ENCODE measurements around the gene CLEC14A. TPM values are rescaled to one million over a fixed set of nuclear protein-coding genes. Genes with fewer than 3 reads are reported as not detected.

CLEC14A gene
- total RNA-seq, 2 experiments from 2014 or later: not detected

- no peaks in the 10 kb centered on the region for H3K27me3 Mint-ChIP-seq (ENCODE audit: low read depth)
- POLR2A ChIA-PET: no interaction called here
- H3K9me3 Mint-ChIP-seq (ENCODE audit: insufficient read depth): no peaks in the 10 kb centered on the region
- DNase-seq (no peak), ATAC-seq (no peak)
- no peaks in the 10 kb centered on the region for H3K4me1 Mint-ChIP-seq (ENCODE audit: low read depth)
- H3K27ac Mint-ChIP-seq: no peak overlapping the region
- CTCF ChIA-PET: no interaction called here
- H3K36me3 Mint-ChIP-seq (ENCODE audit: low read depth): no peaks in the 10 kb centered on the region
- H3K4me3 Mint-ChIP-seq: no peak overlapping the region
These were observed 22.1 kb upstream of the CLEC14A start for GRCh38 chr14:38278035-38278434.

DNA sequence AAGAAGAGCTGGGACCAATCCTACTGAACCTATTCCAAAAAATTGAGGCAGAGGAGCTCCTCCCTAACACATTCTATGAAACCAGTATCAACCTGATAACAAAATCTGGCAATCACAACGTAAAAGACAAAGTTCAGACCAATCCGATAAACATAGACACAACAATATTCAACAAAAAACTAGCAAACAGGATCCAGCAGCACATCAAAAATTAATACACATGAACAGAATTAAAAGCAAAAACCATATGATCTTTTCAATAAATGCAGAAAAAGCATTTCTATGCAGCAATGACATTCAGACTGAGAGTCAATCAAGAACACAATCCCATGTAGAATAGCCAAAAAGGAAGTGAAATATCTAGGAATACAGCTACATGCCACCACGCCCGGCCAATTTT lies 7.0 kb upstream of the CLEC14A start:
- ChIA-PET CTCF (no interaction called here), POLR2A (no interaction called here)
- no peaks in the 10 kb centered on the region for H3K4me1 Mint-ChIP-seq (ENCODE audit: low read depth)
- no peak overlapping the region for H3K4me3 Mint-ChIP-seq
- H3K27ac Mint-ChIP-seq: no peak overlapping the region
- H3K9me3 Mint-ChIP-seq (ENCODE audit: insufficient read depth): no peaks in the 10 kb centered on the region
- DNase-seq: no peak
- no peaks in the 10 kb centered on the region for H3K36me3 Mint-ChIP-seq (ENCODE audit: low read depth)
- ATAC-seq: no peak
- H3K27me3 Mint-ChIP-seq (ENCODE audit: low read depth): peaks cover 14% of the 10 kb centered on the region

DNA sequence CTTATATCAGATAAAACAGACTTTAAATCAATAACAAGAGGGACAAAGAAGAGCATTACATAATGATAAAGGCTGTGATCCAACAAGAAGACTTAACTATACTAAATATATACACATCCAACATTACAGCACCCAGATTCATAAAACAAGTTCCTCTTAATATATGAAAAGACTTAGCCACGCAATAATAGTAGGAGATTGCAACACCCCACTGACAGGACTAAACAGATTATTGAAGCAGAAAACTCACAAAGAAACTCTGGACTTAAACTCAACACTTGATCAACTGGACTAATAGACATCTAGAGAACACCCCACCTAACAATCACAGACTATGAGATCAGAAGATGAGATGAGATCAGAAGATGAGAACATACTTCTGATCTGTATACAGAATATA lies 5.7 kb upstream of the CLEC14A start:
- Mint-ChIP-seq H3K4me1 (ENCODE audit: low read depth) (peaks cover under 1% of the 10 kb centered on the region), H3K36me3 (ENCODE audit: low read depth) (no peaks in the 10 kb centered on the region), H3K9me3 (ENCODE audit: insufficient read depth) (no peaks in the 10 kb centered on the region), H3K27ac (no peak overlapping the region), H3K4me3 (no peak overlapping the region), H3K27me3 (ENCODE audit: low read depth) (peaks cover 21% of the 10 kb centered on the region)
- DNase-seq (no peak), ATAC-seq (no peak)
- POLR2A ChIA-PET: no interaction called here
- CTCF ChIA-PET: no interaction called here

DNA sequence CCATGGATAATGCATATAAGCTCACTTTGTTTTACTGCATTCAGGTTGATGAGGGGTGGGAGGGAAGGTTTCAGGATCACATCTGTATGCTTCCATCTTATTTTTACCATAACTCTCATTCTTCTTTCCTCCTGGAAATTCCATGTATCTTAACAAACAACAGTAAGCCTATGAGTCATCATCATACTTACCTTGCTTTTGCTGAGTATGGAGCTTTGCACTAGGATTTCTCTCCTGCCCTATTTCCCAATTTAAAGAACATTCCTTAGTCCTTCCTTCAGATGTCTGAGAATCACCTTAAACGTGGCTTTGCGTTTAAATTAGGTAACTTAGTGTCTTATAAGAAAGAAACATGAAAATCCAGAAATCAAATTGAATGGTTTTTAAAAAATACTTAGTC lies 1.6 kb upstream of the CLEC14A start:
- ChIA-PET POLR2A (no interaction called here), CTCF (no interaction called here)
- Mint-ChIP-seq H3K27me3 (ENCODE audit: low read depth) (peaks cover 46% of the 10 kb centered on the region), H3K27ac (no peak overlapping the region), H3K36me3 (ENCODE audit: low read depth) (no peaks in the 10 kb centered on the region), H3K9me3 (ENCODE audit: insufficient read depth) (no peaks in the 10 kb centered on the region), H3K4me1 (ENCODE audit: low read depth) (peaks cover 10% of the 10 kb centered on the region), H3K4me3 (no peak overlapping the region)
- DNase-seq (no peak), ATAC-seq (no peak)

GRCh38 chr14:38256533-38256840 lies 594 bp upstream of the CLEC14A start:
- no peak for DNase-seq
- ChIA-PET POLR2A (no interaction called here), CTCF (no interaction called here)
- no peak for ATAC-seq
- no peak overlapping the region for H3K27ac Mint-ChIP-seq
- H3K36me3 Mint-ChIP-seq (ENCODE audit: low read depth): no peaks in the 10 kb centered on the region
- H3K9me3 Mint-ChIP-seq (ENCODE audit: insufficient read depth): no peaks in the 10 kb centered on the region
- peak overlapping the region; percentile 48 for H3K4me3 Mint-ChIP-seq
- H3K27me3 Mint-ChIP-seq (ENCODE audit: low read depth): peaks cover 46% of the 10 kb centered on the region
- peaks cover 10% of the 10 kb centered on the region for H3K4me1 Mint-ChIP-seq (ENCODE audit: low read depth)

DNA sequence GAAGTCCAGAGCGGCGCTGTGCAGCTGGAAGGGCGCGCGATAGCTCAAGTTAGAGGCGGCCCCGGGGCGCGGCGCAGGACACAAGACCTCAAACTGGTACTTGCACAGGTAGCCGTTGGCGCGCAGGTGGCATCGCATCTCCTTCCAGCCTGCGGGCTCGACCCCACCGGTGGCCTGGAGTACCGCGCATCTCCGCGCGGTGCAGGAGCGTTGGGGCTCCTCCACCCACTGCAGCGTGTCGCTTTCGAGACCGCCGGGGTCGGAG lies 553 bp downstream of the CLEC14A start:
- ChIA-PET CTCF (no interaction called here), POLR2A (no interaction called here)
- Mint-ChIP-seq H3K4me3 (peak overlapping the region; percentile 36), H3K4me1 (ENCODE audit: low read depth) (peaks cover 10% of the 10 kb centered on the region), H3K36me3 (ENCODE audit: low read depth) (no peaks in the 10 kb centered on the region), H3K9me3 (ENCODE audit: insufficient read depth) (no peaks in the 10 kb centered on the region), H3K27ac (no peak overlapping the region), H3K27me3 (ENCODE audit: low read depth) (peaks cover 43% of the 10 kb centered on the region)
- ATAC-seq (peak; percentile 59), DNase-seq (no peak)

DNA sequence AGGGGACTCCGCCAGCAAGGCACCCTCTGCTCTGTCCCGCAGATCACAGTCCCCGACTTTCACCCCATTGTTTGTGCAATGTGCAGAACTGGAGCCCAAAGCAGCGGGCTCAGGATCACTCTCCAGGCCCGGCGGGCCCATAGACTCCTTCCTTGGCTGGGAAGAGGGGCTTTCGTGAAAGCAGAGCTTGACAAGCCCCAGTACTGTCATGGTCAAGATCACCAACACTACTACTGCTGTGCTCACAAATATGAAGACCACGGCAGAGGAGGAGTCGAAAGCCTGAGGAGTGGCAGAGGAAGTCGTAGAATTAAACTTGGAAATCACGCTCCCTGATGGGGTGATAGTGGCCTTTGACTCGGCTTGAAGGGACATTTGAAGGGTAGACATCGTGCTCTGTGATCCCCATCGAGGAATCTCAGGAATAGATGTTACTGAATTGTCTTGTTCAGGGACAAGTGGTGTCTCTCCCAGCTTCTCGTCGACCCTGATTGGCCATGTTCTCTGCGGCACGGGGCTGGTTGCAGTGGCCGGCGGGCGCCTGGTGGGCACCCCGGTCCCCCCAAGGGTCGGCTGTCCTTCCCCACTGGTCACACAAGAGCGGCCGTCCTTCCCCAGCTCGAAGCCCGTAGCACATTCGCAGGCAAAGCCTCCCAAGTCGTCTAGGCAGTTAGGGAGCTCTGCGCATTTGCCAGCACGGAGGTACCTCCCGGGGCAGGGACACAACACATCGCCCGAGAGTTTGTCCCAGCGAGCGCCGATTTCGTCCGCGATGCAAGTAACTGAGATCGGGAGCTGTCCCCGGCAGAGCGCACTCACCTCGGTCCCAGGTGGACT lies 1.1 kb downstream of the CLEC14A start:
- H3K27ac Mint-ChIP-seq: no peak overlapping the region
- no peaks in the 10 kb centered on the region for H3K9me3 Mint-ChIP-seq (ENCODE audit: insufficient read depth)

DNA sequence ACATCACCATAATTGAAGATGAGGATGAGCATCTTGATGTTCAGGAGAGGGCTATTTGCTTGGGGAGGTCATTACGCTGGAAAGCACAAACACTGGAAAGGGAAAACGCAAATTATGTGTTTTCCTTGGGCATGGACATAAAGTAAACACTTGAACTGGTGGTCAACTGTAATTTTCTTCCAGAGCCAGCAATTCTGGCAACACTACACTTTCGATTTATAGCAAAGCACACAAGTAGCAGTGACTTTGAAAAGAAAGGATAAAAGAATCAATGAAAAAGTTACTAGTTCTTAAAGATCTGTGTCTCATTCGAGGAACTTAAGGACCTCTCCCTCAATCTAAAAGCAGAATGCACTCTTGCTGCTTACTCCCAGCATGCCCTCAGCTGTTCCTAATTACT lies 2.2 kb downstream of the CLEC14A start:
- peaks cover 10% of the 10 kb centered on the region for H3K4me1 Mint-ChIP-seq (ENCODE audit: low read depth)
- ChIA-PET CTCF (no interaction called here), POLR2A (no interaction called here)
- ATAC-seq (no peak), DNase-seq (no peak)
- H3K27ac Mint-ChIP-seq: no peak overlapping the region
- peaks cover 39% of the 10 kb centered on the region for H3K27me3 Mint-ChIP-seq (ENCODE audit: low read depth)
- H3K36me3 Mint-ChIP-seq (ENCODE audit: low read depth): no peaks in the 10 kb centered on the region
- no peaks in the 10 kb centered on the region for H3K9me3 Mint-ChIP-seq (ENCODE audit: insufficient read depth)
- H3K4me3 Mint-ChIP-seq: no peak overlapping the region

More for the DNA sequence above, 1.1 kb downstream of the CLEC14A start:
- ATAC-seq (peak; percentile 17), DNase-seq (no peak)
- ChIA-PET POLR2A (no interaction called here), CTCF (no interaction called here)
- Mint-ChIP-seq H3K4me1 (ENCODE audit: low read depth) (peaks cover 10% of the 10 kb centered on the region), H3K36me3 (ENCODE audit: low read depth) (no peaks in the 10 kb centered on the region), H3K27me3 (ENCODE audit: low read depth) (peaks cover 39% of the 10 kb centered on the region), H3K4me3 (peak overlapping the region; percentile 36)

GRCh38 chr14:38252066-38252710 lies 3.7 kb downstream of the CLEC14A start:
- DNase-seq (no peak), ATAC-seq (no peak)
- Mint-ChIP-seq H3K4me1 (ENCODE audit: low read depth) (peaks cover 10% of the 10 kb centered on the region), H3K4me3 (no peak overlapping the region), H3K27ac (no peak overlapping the region), H3K27me3 (ENCODE audit: low read depth) (peaks cover 34% of the 10 kb centered on the region), H3K9me3 (ENCODE audit: insufficient read depth) (no peaks in the 10 kb centered on the region), H3K36me3 (ENCODE audit: low read depth) (no peaks in the 10 kb centered on the region)
- ChIA-PET POLR2A (no interaction called here), CTCF (interaction anchor here (0.9 kb wide), 1 partner anchor 22 kb away, joined by 3 read pairs; no protein-coding TSS in a partner anchor)

DNA sequence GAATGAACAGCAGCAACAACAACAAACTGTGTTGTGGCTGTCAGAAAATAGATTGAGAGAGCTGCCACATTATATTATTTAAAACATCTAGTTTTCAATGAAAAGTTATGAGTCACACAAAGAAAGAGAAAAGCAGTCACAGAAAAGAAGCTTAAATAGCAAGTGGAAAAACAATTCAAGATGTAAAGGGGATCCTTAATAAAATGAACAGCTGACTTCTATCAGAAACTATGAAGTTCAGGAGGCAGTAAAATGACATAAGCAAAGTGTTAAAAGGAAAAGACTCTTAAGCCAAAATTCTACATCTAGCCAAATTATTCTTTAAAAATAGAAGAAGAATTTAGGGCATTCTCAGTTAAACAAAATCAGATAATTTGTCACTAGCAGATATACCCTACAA lies 5.6 kb downstream of the CLEC14A start:
- ChIA-PET POLR2A (no interaction called here), CTCF (no interaction called here)
- H3K36me3 Mint-ChIP-seq (ENCODE audit: low read depth): no peaks in the 10 kb centered on the region
- H3K4me3 Mint-ChIP-seq: no peak overlapping the region
- DNase-seq (no peak), ATAC-seq (no peak)
- no peak overlapping the region for H3K27ac Mint-ChIP-seq
- H3K27me3 Mint-ChIP-seq (ENCODE audit: low read depth): peaks cover 24% of the 10 kb centered on the region
- peaks cover under 1% of the 10 kb centered on the region for H3K4me1 Mint-ChIP-seq (ENCODE audit: low read depth)
- no peaks in the 10 kb centered on the region for H3K9me3 Mint-ChIP-seq (ENCODE audit: insufficient read depth)

DNA sequence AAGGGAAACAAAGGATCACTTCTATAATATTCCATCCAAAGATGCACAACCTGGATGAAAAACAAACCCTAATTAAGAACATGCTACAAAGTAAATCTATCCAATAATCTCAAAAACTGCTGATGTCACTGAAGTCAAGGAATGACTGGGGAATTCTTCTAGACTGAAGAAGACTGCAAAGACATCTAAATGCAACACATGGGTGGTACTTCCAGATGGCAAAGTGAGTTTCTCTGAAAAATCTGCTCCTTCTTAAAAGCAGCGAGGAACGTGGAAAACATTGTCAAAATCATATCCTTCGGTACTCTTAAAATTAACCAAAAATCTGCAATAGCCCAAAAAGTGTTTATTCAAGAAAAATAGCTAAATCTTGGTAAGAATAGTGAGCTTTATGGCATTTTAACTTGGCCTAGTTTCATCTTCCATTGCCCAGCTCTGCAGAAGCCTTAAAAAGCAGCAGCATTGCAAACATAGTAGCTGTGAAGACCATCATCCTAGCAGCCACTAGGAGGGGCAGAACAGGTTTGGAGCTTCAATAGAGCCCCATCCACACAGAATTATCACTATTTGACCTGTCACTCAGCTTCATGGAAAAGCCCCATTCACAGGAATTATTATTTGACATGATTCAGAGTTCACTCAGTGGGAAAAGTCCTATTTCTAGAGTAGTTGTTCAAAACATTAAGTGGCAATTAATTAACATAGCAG lies 7.4 kb downstream of the CLEC14A start:
- Mint-ChIP-seq H3K9me3 (ENCODE audit: insufficient read depth) (no peaks in the 10 kb centered on the region), H3K4me3 (no peak overlapping the region), H3K36me3 (ENCODE audit: low read depth) (no peaks in the 10 kb centered on the region), H3K4me1 (ENCODE audit: low read depth) (no peaks in the 10 kb centered on the region), H3K27ac (no peak overlapping the region), H3K27me3 (ENCODE audit: low read depth) (peaks cover 10% of the 10 kb centered on the region)
- CTCF ChIA-PET: interaction anchor here (0.7 to 1.2 kb wide), 2 partner anchors 14 to 262 kb away, joined by 3 read pairs; no protein-coding TSS in a partner anchor
- DNase-seq (no peak), ATAC-seq (no peak)
- POLR2A ChIA-PET: no interaction called here

- POLR2A ChIA-PET: no interaction called here
- H3K9me3 Mint-ChIP-seq (ENCODE audit: insufficient read depth): no peaks in the 10 kb centered on the region
- H3K27ac Mint-ChIP-seq: no peak overlapping the region
- no peaks in the 10 kb centered on the region for H3K36me3 Mint-ChIP-seq (ENCODE audit: low read depth)
- DNase-seq (no peak), ATAC-seq (no peak)
- H3K27me3 Mint-ChIP-seq (ENCODE audit: low read depth): peaks cover 3% of the 10 kb centered on the region
- H3K4me1 Mint-ChIP-seq (ENCODE audit: low read depth): no peaks in the 10 kb centered on the region
- CTCF ChIA-PET: no interaction called here
- H3K4me3 Mint-ChIP-seq: no peak overlapping the region
These were observed 12.1 kb downstream of the CLEC14A start for GRCh38 chr14:38243696-38244240.
